AG04450 (cell line): ENCODE data around the gene PINLYP. TPM values are rescaled to one million over a fixed set of nuclear protein-coding genes. Genes with fewer than 3 reads are reported as not detected.

Source experiments
- CTCF ChIA-PET: fragments of 300-600, 350-600 bp; formaldehyde crosslinking; extraction: SDS; loops from one replicate; lab custom pipeline; 2022; ENCODE audit warnings: antibody characterized with exemption, inconsistent platforms; lab: Charles Lee
- POLR2A ChIA-PET: fragments of 350-600 bp; formaldehyde crosslinking; extraction: SDS; loops from one replicate; lab custom pipeline; 2021; ENCODE audit warnings: antibody characterized with exemption, inconsistent platforms; lab: Yijun Ruan, JAX
- DNase-seq: peaks from one replicate; pipeline ENCODE4 v3.0.0-alpha.2; 2011; ENCODE audit warnings: low read depth, low spot score
- H3K27ac ChIP-seq: one replicate; pipeline ENCODE4 v1.5.1; 2012; ENCODE audit warnings: low read depth, low read length, control low read depth
- H3K27me3 ChIP-seq: one replicate; pipeline ENCODE4 v1.6.0; 2012; ENCODE audit warnings: low read length; ENCODE audit not compliant: control insufficient read depth, insufficient read depth
- H3K4me3 ChIP-seq: 2 replicates; pipeline ENCODE4 v1.5.1; 2011; ENCODE audit warnings: mild to moderate bottlenecking, low read depth, low read length, control low read depth
- H3K9me3 ChIP-seq: 2 replicates; pipeline ENCODE4 v1.5.1; 2012; ENCODE audit warnings: low read length; ENCODE audit not compliant: control insufficient read depth, insufficient read depth
- CTCF ChIP-seq: IDR thresholded peaks from 2 replicates; pipeline ENCODE4 v1.5.1; 2011; ENCODE audit warnings: low read depth, low read length, control low read depth, inconsistent platforms
- polyA plus RNA-seq: library from polyadenylated mRNA; depleted of rRNA; stranded (reverse); fragments of >200 nt; gene quantifications from 2 replicates; pipeline ENCODE4 v1.2.3, GENCODE V29; 2011

PINLYP gene
- polyA plus RNA-seq, 1 experiment: 1.8 TPM

GRCh38 chr19:43610493-43610892, 34.9 kb downstream of the PINLYP start:
- Histone ChIP-seq H3K4me3 (no peak overlapping the region), H3K27ac (no peak overlapping the region), H3K27me3 (no peaks in the 10 kb centered on the region), H3K9me3 (no peaks in the 10 kb centered on the region)
- ChIA-PET POLR2A (no interaction called here), CTCF (interaction anchor here (1.3 kb wide), 1 partner anchor 16 kb away, joined by 4 read pairs; no protein-coding TSS in a partner anchor)
- DNase-seq: no peak
- no peak for TF ChIP-seq CTCF

DNA sequence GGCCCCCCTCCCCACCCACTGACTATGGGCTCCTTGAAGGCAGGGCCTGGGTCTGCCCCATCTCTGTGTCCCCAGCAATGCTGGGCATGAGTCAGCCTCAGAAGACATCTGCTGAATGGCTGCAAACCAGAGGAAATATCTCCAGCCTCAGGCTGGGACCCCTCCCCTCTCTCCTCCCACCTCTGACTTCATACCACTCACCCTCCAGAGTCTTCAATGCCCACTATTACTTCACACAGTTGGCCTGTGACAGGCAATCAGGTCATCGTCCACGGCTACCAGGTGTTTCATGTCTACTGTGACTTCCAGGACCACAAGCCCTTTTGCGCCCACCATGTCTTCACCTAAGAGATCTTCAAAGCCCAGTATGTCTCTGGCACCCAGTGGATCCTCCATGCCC, 36.2 kb downstream of the PINLYP start, which contains the start of gene SRRM5:
Gene SRRM5 (plus strand): TSS at position 301 of the 400 bp plus-strand sequence. CDS start 34 bp downstream, at position 335.
- no peak within 1 kb of the TSS for H3K4me3 ChIP-seq
- DNase-seq: no peak
- H3K27me3 ChIP-seq: no peaks in the 10 kb centered on the region
- TF ChIP-seq CTCF: no peak
- ChIA-PET CTCF (no interaction called here), POLR2A (no interaction called here)
- H3K27ac ChIP-seq: no peak within 1 kb of the TSS
- no peaks in the 10 kb centered on the region for H3K9me3 ChIP-seq

- H3K27ac ChIP-seq: no peak overlapping the region
- H3K9me3 ChIP-seq: no peaks in the 10 kb centered on the region
- POLR2A ChIA-PET: no interaction called here
- DNase-seq: no peak
- no peak overlapping the region for H3K4me3 ChIP-seq
- no peak for TF ChIP-seq CTCF
- CTCF ChIA-PET: no interaction called here
- no peaks in the 10 kb centered on the region for H3K27me3 ChIP-seq
Measured at GRCh38 chr19:43612374-43612773, 36.8 kb downstream of the PINLYP start.

GRCh38 chr19:43616306-43616705, 40.7 kb downstream of the PINLYP start:
- CTCF ChIA-PET: no interaction called here
- no peak for DNase-seq
- no peaks in the 10 kb centered on the region for H3K27me3 ChIP-seq
- POLR2A ChIA-PET: no interaction called here
- H3K27ac ChIP-seq: no peak overlapping the region
- no peaks in the 10 kb centered on the region; the same call in 1 of the 2 replicates for H3K9me3 ChIP-seq
- TF ChIP-seq CTCF: no peak
- no peak overlapping the region for H3K4me3 ChIP-seq

DNA sequence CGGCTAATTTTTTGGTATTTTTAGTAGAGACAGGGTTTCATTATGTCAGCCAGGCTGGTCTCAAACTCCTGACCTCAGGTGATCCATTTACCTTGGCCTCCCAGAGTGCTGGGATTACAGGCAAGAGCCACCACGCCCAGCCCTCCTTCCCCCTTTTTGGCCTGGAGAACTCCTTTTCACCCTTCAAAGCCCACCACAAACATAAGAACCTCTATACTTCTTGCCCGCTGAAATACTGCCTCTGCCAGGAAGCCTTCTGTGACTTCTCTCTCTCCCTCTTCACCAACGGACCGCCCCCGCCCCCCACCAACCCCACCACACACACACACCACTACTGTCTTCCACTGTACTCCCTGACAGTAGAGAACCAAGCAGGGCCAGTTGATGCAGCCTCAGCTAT, 41.4 kb downstream of the PINLYP start:
- Histone ChIP-seq H3K27me3 (no peaks in the 10 kb centered on the region), H3K27ac (no peak overlapping the region), H3K4me3 (no peak overlapping the region), H3K9me3 (no peaks in the 10 kb centered on the region; the same call in 1 of the 2 replicates)
- no peak for DNase-seq
- POLR2A ChIA-PET: no interaction called here
- no peak for TF ChIP-seq CTCF
- CTCF ChIA-PET: no interaction called here
